ENCODE results near the gene TGFBR3. TPM values are rescaled to one million over a fixed set of nuclear protein-coding genes. Genes with fewer than 3 reads are reported as not detected.
A peak's percentile ranks its signal among the peaks of the same experiment; 100 is the strongest.

Gene TGFBR3
- total RNA-seq (10 to 100 TPM in 3 of 4 donors, 1 to 10 TPM in 1; 5.8 to 24.5 (median 18.9) TPM), polyA plus RNA-seq (1 to 10 TPM; 5.1 to 8.9 (median 6.8) TPM)
- long read RNA-seq, donor 1, full-length matches to known transcripts, result 1 of 6 reads
- long read RNA-seq, donor 1, partial matches to known transcripts, result 1 of 6 reads
- long read RNA-seq, donor 1, other reads (novel, unspliced or antisense), result 4 of 6 reads
- long read RNA-seq, donor 2, full-length matches to known transcripts, result 4 of 25 reads
- long read RNA-seq, donor 2, partial matches to known transcripts, result 7 of 25 reads
- long read RNA-seq, donor 2, other reads (novel, unspliced or antisense), result 14 of 25 reads

GRCh38 chr1:91885716-91886506 is at the start of gene TGFBR3:
TSS of gene TGFBR3 (minus strand) at chr1:91886151. CDS start at chr1:91861531, 24,620 bp downstream.
- H3K27ac ChIP-seq, result peak within 1 kb of the TSS; percentile 84
- H3K36me3 ChIP-seq (ENCODE audit: insufficient read depth in 1 of 2, low read depth in 1 of 2), result no peaks in the 10 kb centered on the region
- peak; percentile 90 to 96 (median 94) for ATAC-seq
- 0% methylated on average over 58 to 92 of the region's 92 CpGs for WGBS, 3 donors
- H3K9me3 ChIP-seq, result no peaks in the 10 kb centered on the region
- peak; percentile 93 to 97 for DNase-seq
- no peaks in the 10 kb centered on the region for H3K27me3 ChIP-seq (ENCODE audit: insufficient read depth in 3 of 3, low read length in 2 of 3)
- intact Hi-C loops (cut with DNase I), result loop anchor here in 1 of 2 donors (5.0 kb wide), 1 partner anchor 39 kb away; no protein-coding TSS in a partner anchor
- TF ChIP-seq CTCF (IDR thresholded peaks at IDR 0.05), result peak; percentile 55
- peak within 1 kb of the TSS; percentile 77 for H3K4me3 ChIP-seq
- H3K4me1 ChIP-seq, result peaks cover 20% of the 10 kb centered on the region

- DNase-seq, result no peak
- Histone ChIP-seq H3K36me3 (ENCODE audit: insufficient read depth in 1 of 2, low read depth in 1 of 2) (no peaks in the 10 kb centered on the region), H3K4me3 (no peak overlapping the region), H3K9me3 (no peaks in the 10 kb centered on the region), H3K27me3 (ENCODE audit: insufficient read depth in 3 of 3, low read length in 2 of 3) (no peaks in the 10 kb centered on the region), H3K27ac (no peak overlapping the region), H3K4me1 (no peaks in the 10 kb centered on the region)
- 13 to 15% (median 13%) methylated on average over 2 of the region's 2 CpGs for WGBS, 3 donors
- no peak for TF ChIP-seq CTCF (IDR thresholded peaks at IDR 0.05)
- ATAC-seq, result no peak
- intact Hi-C loops (cut with DNase I), result loop anchor here (1.0 to 10.0 kb wide), 6 partner anchors 312 to 654 kb away; partner anchors contain the start of gene HFM1 (in 1 of the 2)
These were observed 43.3 kb upstream of the TGFBR3 start for GRCh38 chr1:91929250-91929649.

DNA sequence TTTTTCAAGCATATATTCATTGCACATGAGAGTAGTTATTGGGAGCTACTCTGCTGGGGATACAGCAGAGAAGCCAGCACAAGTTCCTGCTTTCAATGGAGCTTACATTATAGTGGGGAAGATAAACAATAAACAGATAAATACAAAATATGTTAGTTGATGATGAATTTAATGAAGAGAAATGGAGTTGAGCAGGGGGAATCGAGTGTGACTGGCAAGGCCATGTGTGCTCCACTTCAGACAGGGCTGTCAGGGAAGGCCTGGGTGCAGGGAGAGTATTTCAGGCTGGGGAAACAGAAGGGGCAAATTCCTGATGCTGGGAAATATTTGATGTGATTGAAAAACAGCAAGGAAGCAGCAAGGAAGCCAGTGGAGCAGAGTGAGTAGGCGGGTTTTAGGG is 42.1 kb upstream of the TGFBR3 start:
- Histone ChIP-seq H3K4me1 (no peaks in the 10 kb centered on the region), H3K27ac (no peak overlapping the region), H3K9me3 (no peaks in the 10 kb centered on the region), H3K36me3 (ENCODE audit: insufficient read depth in 1 of 2, low read depth in 1 of 2) (no peaks in the 10 kb centered on the region), H3K27me3 (ENCODE audit: insufficient read depth in 3 of 3, low read length in 2 of 3) (no peaks in the 10 kb centered on the region), H3K4me3 (no peak overlapping the region)
- DNase-seq, result no peak
- no peak for TF ChIP-seq CTCF (IDR thresholded peaks at IDR 0.05)
- ATAC-seq, result no peak
- 93 to 98% (median 95%) methylated on average over 2 of the region's 2 CpGs for WGBS, 3 donors
- intact Hi-C loops (cut with DNase I), result loop anchor here (5.0 to 10.0 kb wide), 5 partner anchors 311 to 653 kb away; partner anchors contain the start of gene HFM1 (in 1 of the 2)

GRCh38 chr1:91925644-91926435 is 39.9 kb upstream of the TGFBR3 start:
- H3K9me3 ChIP-seq, result no peaks in the 10 kb centered on the region
- intact Hi-C loops (cut with DNase I), result loop anchor here (5.0 to 10.0 kb wide), 5 partner anchors 309 to 651 kb away; partner anchors contain the start of gene HFM1 (in 1 of the 2)
- H3K36me3 ChIP-seq (ENCODE audit: insufficient read depth in 1 of 2, low read depth in 1 of 2), result no peaks in the 10 kb centered on the region
- ATAC-seq, result no peak
- no peak overlapping the region for H3K4me3 ChIP-seq
- no peaks in the 10 kb centered on the region for H3K4me1 ChIP-seq
- WGBS, 3 donors, result 73 to 85% (median 77%) methylated on average over 4 of the region's 4 CpGs
- H3K27me3 ChIP-seq (ENCODE audit: insufficient read depth in 3 of 3, low read length in 2 of 3), result no peaks in the 10 kb centered on the region
- DNase-seq, result no peak
- H3K27ac ChIP-seq, result no peak overlapping the region
- TF ChIP-seq CTCF (IDR thresholded peaks at IDR 0.05), result no peak

All from psoas muscle (tissue), 8 donors.